Stimulated activated CD4-positive, alpha-beta T cell treated with anti-CD3 and anti-CD28 coated beads, Interleukin-15, amount 100 ng/mL, for 48 hours (primary cell): ENCODE results near the gene RPS5.
"Not testable (repeated sequence)": the region's sequence is repeated elsewhere in the genome, so short reads cannot be mapped to it uniquely, and the experiment has no call there.

Source experiments
- DNase-seq, 2 donors: peaks; one replicate each; pipeline ENCODE4 v3.0.0-alpha.2; 2020; ENCODE audit warnings: low read depth in 2 of 2

The RPS5 gene

DNA sequence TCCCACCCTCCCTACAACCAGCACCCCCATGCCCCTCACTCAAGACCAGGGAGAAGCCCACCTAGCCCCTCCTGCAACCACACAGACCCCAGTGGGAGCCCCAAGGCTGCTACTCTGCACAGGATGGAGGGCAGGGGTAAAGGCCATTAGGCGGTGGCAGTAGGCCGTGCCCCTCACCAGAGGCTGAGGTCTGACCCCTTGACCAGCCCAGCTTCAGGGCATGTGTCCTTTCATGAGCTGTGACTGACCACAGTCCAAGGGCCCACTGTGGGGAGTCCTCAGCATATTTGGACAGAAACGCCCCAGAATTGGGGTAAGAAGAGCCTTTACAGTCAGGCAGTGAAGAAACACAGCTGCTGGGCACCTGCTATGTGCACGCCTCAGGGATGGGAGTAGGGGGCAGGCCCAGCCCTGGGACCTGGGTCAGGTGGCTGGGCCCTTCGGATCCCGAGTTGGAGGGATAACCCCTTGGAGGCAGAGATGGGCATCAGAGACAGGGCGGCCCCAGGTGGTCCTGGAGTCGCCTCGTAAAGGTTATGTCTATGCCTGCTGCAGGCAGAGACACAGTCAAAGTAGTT lies 1.7 kb upstream of the RPS5 start:
- no peak for DNase-seq

DNA sequence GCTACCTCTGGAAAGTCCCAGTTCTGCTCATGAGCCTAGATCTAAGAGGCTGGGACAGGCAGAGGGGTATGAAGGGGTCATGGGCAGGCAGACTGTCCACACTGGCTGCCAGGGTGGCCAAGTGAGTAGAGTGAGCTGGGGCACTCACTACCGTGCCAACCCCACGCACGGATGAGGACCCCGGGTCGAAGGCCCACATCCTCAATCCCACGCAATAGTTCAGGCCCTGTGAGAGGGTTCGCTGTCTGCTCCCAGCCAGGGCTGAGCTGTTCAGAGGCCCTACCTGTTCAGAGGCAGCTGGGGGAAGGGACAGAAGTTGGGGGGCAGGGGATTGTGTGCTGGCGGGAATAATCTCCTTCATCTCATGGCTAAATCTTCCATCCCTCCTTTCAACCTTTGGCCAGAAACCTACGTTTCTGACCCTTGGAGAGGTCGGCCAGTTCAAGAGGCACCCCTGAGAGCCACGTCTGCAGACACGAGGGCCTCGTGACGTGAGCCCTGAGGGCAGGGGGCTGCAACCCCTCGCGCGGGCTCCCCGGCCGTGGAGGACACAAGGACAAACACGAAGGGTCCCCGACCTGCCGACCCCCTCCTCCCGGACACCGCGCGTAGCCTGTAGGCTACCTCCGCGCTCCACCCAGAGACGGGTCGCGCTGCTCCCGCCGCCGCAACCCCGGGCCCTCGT lies 1.0 kb upstream of the RPS5 start:
- no peak for DNase-seq

DNA sequence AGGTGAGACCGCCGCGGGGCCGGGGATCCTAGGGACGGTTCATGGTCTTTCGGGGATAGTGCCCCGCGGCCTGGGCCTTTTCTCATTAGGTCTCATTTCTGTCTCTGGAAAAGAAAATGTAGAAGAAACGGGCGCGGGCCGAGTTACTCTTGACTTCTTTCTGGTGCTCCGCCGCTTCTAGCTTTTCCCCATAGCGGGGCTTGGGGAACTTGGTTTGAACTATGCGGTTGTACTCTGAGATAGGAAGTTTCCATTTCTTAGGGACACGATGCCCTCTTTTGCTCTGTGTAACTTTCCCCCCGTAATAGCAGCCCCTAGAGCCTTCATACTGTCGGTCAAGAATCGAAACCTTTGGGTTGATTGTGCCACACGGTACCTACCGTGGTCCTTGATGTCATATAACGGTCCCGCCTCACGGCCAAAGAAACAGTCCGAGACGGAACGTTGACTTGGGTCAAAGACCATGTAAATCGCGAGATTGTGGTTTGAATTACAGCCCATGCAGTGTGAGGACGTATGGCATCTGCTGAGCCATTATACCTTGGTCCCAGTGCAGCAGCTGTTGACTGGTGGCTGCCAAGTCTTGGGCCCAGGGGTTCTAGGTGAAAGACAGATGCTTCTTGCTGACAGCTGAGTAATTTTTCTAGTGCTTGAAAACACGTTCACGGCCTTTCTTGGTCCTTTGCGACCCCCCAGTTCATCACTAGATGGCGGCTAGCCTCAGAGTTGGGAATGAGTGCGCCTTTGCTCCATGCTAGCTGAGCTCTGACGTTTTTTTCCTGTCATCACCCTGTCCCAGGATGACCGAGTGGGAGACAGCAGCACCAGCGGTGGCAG lies 487 bp downstream of the RPS5 start:
- no peak for DNase-seq

DNA sequence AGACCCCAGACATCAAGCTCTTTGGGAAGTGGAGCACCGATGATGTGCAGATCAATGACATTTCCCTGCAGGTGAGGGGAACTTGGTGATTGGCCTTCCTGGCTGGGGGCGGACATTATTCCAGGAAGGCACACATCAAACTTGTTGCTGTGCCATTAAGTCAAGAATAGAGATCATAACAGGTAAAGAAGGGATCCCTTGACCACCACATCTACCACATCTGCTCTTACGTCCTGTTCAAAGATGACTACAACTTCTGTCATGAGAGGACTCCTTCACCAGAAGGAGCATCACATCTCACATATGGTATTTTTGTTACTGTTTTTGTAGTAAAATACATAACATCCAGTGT lies 1.1 kb downstream of the RPS5 start:
- no peak for DNase-seq

DNA sequence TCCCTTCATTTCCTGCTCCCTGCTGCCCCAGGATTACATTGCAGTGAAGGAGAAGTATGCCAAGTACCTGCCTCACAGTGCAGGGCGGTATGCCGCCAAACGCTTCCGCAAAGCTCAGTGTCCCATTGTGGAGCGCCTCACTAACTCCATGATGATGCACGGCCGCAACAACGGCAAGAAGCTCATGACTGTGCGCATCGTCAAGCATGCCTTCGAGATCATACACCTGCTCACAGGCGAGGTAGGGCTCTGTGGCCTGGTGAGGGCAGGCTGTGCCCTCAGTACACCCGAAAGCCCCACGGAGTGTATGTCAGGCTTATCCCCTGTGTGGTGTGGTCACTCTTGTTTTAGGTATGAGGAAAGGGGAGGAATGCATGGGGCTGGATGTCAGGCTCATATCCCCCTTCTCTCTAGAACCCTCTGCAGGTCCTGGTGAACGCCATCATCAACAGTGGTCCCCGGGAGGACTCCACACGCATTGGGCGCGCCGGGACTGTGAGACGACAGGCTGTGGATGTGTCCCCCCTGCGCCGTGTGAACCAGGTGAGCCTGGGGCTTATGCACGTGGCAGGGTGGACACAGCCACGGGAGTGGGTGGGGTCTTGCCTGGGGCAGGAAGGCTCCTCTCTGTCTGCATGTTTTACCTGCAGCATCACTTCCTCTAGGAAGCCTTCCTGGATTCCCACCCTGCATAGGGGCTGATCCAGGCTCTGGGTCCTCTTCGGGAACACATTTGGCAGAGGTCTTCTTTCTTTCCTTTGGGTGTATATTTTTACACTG lies 6.1 kb downstream of the RPS5 start:
- DNase-seq = no peak

DNA sequence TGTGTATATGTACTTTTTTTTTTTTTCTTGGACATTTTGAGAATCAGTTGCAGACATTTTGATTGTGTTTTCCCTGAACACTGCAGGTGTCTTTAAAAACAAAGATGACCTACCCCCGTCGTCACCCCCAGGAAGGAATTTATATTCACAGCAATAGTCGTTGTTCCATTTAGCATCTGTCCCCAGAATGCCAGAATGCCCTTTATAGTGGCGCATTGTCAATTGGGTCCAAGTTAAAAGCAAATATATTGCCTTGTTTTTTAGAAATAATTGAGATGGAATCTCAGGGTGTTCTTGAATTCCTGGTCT lies 6.6 kb downstream of the RPS5 start:
- DNase-seq = no peak

DNA sequence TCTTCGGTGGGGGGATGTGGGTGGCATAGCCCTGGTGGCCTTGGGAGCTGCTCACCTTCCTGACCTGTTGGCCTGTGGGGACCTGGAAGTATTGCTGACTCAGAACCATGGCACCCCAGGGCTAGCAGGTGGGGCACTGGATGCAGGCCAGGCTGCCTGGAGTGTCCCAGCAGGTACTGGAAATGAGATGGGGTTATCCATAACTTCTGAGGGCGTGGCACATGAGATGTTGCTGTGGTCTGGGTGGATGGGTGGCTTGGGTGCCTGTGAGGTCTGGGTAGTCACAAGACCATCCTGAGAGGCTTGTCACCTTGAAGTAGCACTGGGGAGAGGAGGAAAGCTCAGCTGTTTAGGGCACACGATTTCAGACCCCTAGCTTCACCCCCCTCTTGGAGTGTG lies 7.8 kb downstream of the RPS5 start:
- DNase-seq = no peak

DNA sequence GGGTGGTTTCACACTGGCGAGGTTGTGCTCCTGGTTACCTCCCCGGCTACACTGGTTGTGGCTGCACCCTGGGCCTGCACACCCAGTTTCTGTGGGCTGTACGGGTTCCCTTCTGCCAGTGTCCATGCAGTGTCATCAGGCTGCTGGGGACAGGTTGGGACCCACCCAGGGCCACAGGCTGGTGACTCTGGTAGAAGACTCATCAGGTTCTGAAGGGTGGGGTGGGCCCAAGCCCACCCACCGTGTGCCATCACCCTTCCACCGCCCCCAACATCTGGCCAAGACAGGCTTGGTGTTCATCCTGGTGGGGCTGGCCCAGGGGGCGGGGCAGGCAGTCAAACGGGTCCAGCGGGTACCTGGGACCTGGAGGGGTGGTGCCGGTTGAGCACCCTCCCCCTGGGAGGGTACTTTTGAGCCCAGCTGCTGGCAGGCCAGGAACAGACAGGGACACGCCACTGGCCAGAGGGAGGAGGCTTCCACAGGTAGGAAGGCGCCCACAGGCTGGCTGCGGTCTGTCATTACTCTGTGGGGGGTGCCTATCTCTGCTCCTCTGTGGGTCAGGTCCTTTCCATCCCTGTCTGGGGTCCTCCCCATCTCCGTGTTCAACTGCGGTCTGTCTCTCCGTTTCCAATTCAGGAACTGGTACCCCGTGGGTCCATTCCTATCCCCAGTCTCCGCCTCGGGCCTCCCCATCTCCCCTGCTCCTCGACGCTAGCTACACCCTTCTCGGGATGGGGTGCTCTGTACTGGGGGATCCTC lies 8.3 kb downstream of the RPS5 start, which contains the start of gene RNF225:
TSS of gene RNF225 (plus strand) at position 437 of the 759 bp plus-strand sequence. CDS start 434 bp downstream, outside the sequence.
- DNase-seq = no peak

DNA sequence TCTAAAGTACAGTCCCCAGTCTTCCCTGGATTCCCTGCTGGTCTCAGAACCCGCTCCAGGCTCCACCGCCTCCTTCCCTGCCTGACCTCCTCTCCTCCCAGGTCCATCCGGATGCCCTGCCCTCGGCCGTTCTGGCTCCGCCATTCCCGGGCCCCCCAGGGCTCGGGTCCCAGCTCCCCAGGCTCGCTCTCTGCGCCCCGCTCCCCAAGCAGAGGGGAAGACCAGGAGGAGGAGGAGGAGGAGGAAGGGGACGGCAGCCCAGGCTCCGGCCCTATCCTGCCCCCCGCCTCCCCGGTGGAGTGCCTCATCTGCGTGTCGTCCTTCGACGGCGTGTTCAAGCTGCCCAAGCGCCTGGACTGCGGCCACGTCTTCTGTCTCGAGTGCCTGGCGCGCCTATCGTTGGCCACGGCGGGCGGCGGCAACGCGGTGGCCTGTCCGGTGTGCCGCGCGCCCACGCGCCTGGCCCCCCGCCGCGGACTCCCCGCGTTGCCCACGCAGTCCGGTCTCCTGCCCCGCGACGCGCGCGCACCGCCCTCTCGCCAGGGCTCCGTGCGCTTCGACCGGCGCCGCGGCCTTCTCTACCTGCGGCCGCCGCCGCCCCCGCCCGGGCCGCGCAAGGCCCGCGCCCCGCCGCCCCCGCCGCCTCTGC lies 9.0 kb downstream of the RPS5 start:
- no peak for DNase-seq

DNA sequence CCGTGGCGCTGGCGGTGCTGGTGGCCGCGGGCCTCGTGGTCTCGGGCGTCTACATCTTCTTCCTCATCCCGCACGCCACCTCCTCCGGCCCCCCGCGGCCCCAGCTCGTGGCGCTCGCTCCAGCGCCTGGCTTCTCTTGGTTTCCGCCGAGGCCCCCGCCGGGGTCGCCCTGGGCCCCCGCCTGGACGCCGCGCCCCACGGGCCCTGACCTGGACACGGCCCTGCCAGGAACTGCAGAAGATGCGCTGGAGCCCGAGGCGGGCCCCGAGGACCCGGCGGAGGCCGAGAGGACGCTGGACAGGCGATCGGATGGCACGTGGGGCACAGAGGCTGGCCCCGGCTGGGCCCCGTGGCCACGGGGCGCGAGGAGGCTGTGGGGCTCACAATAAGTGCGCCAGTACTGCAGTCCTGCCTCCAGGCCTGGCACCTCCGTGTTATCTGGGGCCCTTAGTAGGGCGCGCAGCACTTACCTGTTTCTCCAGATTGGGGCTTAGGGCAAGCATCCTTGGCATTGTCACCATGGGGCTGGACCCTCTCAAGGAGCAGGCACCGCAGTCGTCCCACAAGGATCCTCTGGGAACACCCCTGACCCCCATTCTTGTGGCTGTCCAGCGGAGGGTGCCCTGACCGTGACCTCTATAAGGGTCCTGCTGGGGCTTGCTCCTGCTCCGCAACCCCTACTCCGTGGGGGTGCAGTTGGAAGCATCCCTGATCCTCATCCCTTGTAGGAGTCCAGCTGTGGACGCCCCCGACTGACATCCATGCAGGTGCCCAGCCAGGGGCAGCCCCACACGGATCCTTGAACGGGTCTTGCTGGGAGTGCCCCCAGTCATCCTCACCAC lies 9.8 kb downstream of the RPS5 start:
- DNase-seq = no peak

DNA sequence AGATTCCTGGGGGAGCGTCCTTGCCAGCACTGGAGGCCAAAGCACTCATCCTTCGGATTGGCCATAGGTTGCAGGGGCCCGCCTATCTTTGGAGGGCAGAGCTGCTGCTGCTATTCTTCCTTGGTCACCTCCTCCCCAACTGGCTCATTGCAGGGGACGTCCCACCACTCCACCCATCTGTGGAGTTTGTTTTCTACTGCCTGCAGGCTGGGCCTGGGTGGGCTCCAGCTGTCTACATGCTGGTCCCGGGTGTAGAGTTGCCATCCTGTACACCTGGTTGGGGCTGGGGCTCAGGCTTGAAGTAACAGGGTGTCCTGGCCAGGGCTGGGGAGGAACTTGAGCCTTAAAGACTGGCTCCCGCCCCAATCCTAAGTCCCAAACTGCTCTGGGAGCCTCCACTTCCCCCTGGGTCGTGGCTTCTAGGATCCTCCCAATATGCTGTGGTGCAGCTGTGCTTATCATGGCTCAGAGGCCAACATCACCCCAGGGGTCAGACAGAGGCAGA lies 10.5 kb downstream of the RPS5 start:
- DNase-seq = no peak

DNA sequence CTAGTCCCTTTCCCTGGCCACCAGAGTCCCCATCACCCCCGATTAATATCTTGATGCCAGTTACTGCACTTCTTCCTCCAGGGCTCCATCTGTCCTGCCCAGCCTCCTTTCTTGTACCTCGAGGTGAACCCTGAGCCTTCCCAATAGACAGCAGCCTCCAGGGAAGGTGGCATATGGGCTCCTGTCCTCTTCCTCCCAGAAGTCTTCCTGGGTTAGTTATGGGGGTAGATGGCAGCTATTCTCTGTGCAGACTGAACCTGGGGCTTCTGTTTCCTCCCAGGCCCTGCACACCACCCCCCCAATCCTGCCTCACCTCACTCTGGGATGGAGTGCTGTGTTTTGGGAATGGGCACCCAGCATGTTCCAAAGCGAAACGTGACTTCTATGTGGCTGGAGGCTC lies 11.0 kb downstream of the RPS5 start:
- no peak for DNase-seq

DNA sequence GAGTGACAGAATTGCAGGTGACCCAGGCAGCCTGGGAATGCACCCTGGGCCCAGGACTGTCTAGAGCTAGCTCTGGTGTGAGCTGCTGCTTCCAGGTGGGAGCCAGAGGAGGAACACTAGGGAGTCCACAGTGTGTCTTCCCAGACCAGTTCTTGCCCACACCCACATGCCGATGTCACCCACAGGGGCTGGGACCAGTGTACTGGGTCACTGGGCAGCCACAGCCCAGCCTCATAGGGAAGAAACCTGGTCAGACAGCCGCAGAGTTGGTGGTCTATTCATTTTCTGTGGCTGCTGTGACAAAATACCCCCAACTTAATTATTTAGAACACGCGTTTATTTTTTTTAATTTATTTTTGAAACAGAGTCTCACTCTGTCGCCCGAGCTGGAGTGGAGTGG lies 11.5 kb downstream of the RPS5 start:
- DNase-seq = no peak

DNA sequence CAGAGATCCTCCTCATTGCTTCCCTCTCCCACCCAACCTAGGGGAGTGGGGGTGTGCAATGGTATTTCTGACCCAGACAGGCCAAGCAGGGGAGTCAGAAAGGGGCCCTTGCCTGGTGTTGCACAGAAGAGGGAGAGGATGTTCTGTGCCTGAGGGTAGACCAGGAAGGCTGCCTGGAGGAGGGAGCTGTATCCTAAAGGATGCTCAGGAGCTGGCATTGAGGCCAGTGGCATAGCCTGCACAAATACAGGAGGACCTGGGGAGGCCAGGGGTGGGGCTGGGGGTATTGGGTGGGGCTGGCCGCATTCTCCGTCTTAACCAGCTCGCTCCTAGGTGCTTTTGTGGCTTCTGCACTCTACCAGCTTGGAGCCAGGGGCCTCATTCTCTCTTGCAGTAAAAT lies 12.8 kb downstream of the RPS5 start:
- DNase-seq = no peak

DNA sequence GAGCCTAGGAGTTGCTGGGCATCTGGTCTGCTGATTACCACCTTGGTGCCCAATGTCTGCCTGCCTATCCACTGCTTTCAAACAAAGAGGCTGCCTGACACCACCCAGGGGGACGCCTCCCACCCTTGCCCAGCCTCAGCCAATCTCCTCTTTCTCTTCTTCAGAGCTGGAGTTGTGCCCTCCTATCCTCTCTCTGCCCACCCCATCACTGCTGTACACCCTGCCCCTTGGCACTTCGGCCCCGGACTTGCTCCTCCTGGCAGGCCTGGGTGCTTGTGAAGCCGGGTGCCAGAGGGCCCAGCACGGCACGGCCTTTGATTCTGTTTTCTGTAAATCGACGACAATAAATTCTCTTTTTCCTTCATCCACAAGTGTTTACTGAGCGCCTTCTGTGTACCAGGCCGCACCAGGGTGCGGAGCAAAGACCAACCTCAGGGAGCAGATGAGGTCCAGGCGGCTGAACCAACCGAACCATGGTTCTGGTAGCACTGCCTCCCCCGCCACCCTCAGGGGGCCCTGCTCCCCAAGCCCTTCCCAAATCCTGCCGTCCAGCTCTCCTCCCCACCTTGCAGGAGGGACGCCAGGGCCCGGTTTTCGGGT lies 13.3 kb downstream of the RPS5 start:
- DNase-seq = no peak

DNA sequence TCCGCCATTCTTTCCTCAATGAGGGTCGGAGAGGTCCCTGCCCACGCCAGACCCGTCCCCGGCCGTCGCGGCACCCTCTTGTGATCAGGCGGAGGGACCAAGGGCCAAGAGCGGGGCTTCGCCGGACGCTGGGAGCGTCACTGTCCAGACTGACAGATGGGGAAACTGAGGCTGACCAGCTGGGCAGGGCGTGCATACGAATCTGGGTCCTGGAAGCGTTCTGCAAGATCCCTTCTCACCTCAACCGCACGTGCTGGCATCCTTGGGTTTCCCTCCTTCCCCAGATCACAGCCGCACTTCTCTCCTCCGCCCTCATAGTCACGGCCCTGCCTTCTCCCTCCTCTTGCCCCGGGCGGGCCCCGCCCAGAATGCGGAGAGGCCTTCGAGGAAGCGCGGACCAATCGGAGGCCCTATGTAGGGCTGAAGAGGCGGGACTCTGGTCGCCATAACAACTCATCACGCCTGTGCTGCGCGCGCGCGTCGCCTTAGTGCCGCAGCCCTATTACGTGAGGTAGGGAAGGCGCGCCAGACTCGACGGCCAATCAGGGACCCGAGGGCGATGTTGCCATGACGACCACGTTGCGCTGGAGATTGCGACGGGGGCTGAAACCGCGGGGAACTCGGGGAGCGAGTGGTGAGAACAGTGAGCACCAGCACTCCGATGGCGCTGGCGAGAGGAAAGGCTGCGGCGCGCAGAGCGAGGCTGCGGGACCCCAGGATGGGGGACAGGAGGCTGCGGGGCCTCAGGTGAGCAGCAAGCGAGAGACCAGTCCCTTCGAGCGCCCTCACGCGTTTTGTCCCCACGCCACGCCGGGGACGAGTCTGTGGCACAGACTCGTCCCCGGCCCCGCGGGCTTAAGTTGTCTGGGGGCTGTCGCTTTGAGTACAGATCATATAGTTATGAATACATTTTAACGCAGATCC lies 14.1 kb downstream of the RPS5 start:
- peak; percentile 98 to 99 for DNase-seq

DNA sequence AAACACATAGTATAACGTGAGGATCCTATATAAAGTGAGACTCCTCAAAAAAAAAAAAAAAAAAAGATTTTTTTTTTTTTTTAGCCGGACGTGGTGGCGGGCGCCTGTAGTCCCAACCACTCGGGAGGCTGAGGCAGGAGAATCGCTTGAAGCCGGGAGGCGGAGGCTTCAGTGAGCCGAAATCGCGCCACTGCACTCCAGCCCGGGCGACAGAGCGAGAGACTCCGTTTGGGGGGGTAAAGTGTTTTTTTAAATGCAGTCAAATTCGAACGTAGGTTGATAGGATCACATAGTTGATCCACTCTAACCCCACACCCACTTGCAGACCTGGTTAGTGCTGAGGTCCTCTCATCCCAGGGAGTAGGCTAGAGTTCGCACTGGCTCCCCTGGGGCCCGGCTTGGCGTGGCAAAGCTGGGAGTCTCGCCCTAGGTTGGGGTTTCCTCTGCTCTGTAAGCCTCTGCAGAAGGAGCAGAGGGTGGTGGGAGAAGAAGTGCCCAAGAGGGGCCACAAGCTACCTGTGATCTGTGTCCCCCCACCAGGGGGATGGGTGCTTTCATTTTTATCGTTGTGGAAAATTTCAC lies 14.9 kb downstream of the RPS5 start:
- DNase-seq = no peak

DNA sequence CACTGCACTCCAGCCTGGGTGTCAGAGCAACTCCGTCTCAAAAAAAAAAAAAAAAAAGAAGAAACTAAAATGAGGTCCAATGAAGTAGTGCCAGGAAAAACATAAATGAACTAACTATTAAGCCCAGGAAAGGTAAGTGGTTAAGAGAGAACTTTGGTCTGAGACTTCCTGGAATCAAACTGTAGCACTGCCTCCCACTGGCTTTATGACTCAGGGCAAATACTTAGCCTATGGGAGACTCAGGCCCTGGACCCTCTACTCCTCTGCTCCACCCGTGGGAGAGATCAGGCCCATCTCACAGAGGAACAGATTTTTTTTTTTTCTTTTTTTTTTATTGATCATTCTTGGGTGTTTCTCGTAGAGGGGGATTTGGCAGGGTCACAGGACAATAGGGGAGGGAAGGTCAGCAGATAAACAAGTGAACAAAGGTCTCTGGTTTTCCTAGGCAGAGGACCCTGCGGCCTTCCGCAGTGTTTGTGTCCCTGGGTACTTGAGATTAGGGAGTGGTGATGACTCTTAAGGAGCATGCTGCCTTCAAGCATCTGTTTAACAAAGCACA lies 16.9 kb downstream of the RPS5 start:
- not testable (repeated sequence) for DNase-seq
